Bronchial epithelial cell (primary cell): ENCODE results near the gene CGREF1. TPM values are rescaled to one million over a fixed set of nuclear protein-coding genes. Genes with fewer than 3 reads are reported as not detected.
"Not testable (repeated sequence)": the region's sequence is repeated elsewhere in the genome, so short reads cannot be mapped to it uniquely, and the experiment has no call there.

Source experiments
- DNase-seq: peaks from one replicate; pipeline ENCODE4 v3.0.0-alpha.2; 2010; ENCODE audit warnings: low read depth
- FAIRE-seq: peaks from 2 replicates; lab custom pipeline; 2011; peaks lifted over from hg19 to GRCh38; lab: Jason Lieb, UNC
- H3K27me3 ChIP-seq: 2 replicates; pipeline ENCODE4 v1.5.1; 2011; ENCODE audit warnings: low read length; ENCODE audit not compliant: control insufficient read depth, insufficient read depth
- H3K36me3 ChIP-seq: 2 replicates; pipeline ENCODE4 v1.5.1; 2011; ENCODE audit warnings: low read length; ENCODE audit not compliant: control insufficient read depth, insufficient read depth
- H3K4me3 ChIP-seq: 2 replicates; pipeline ENCODE4 v1.5.1; 2011; ENCODE audit warnings: mild to moderate bottlenecking, low read depth, low read length, control low read depth
- total RNA-seq: library from RNA; depleted of rRNA; stranded (reverse); fragments of >200 nt; gene quantifications from 2 replicates; pipeline ENCODE4 v1.2.1, GENCODE V29; 2014
- TF ChIP-seq, protein P1 (sequence below): IDR thresholded peaks from 2 replicates; pipeline ENCODE4 v1.5.1; 2011; ENCODE audit warnings: mild to moderate bottlenecking, moderate library complexity, low read length, control low read depth, inconsistent platforms; ENCODE audit not compliant: insufficient read depth, severe bottlenecking

Gene CGREF1
- total RNA-seq, 1 donor from 2014 or later, result 0.53 TPM

GRCh38 chr2:27122791-27123190 lies 3.9 kb upstream of the CGREF1 start:
- FAIRE-seq, result no peak
- H3K27me3 ChIP-seq, result peaks cover 19% of the 10 kb centered on the region

DNA sequence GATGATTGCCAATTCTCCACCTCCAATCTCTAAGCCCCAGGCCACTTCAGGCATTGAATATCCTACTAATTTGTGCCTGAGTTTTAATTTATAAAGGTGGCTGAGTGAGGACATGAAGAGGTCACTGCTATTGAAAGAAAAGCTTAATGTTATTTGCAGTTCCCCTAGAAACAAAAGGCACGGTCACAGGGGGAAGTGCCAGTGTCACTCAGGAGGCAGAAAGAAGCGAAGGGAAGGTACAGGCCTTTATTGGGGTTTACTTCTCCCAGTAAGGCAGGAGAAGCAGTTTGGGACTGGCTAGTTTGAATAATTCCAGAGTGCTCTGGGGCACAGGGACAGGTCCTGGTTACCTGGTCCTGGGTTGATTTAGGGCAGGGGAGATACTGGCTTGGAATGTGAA lies 3.0 kb upstream of the CGREF1 start:
- H3K36me3 ChIP-seq, result no peaks in the 10 kb centered on the region
- no peak overlapping the region for H3K4me3 ChIP-seq
- peaks cover 19% of the 10 kb centered on the region for H3K27me3 ChIP-seq
- TF ChIP-seq, protein P1, sequence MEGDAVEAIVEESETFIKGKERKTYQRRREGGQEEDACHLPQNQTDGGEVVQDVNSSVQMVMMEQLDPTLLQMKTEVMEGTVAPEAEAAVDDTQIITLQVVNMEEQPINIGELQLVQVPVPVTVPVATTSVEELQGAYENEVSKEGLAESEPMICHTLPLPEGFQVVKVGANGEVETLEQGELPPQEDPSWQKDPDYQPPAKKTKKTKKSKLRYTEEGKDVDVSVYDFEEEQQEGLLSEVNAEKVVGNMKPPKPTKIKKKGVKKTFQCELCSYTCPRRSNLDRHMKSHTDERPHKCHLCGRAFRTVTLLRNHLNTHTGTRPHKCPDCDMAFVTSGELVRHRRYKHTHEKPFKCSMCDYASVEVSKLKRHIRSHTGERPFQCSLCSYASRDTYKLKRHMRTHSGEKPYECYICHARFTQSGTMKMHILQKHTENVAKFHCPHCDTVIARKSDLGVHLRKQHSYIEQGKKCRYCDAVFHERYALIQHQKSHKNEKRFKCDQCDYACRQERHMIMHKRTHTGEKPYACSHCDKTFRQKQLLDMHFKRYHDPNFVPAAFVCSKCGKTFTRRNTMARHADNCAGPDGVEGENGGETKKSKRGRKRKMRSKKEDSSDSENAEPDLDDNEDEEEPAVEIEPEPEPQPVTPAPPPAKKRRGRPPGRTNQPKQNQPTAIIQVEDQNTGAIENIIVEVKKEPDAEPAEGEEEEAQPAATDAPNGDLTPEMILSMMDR, result no peak
- FAIRE-seq, result no peak
- DNase-seq, result no peak

More at GRCh38 chr2:27122791-27123190, 3.9 kb upstream of the CGREF1 start:
- Histone ChIP-seq H3K4me3 (no peak overlapping the region), H3K36me3 (no peaks in the 10 kb centered on the region)
- DNase-seq, result no peak
- TF ChIP-seq, protein P1, result no peak

GRCh38 chr2:27119330-27119670 lies 372 bp upstream of the CGREF1 start:
- not testable (repeated sequence) for FAIRE-seq, H3K36me3 ChIP-seq, DNase-seq
- Histone ChIP-seq H3K4me3 (peak overlapping the region; percentile 25), H3K27me3 (peaks cover 19% of the 10 kb centered on the region)

- TF ChIP-seq, protein P1, result no peak
- Histone ChIP-seq H3K27me3 (peaks cover 18% of the 10 kb centered on the region), H3K36me3 (no peaks in the 10 kb centered on the region), H3K4me3 (peak overlapping the region; percentile 28)
- no peak for FAIRE-seq
- no peak for DNase-seq
Observed at GRCh38 chr2:27117995-27118524, 868 bp downstream of the CGREF1 start.

- TF ChIP-seq, protein P1, result no peak
- no peak for FAIRE-seq
- no peak overlapping the region for H3K4me3 ChIP-seq
- no peaks in the 10 kb centered on the region for H3K36me3 ChIP-seq
- H3K27me3 ChIP-seq, result peaks cover 15% of the 10 kb centered on the region
- peak; percentile 21 for DNase-seq
Observed at GRCh38 chr2:27115519-27115918, 3.4 kb downstream of the CGREF1 start.

- not testable (repeated sequence) for FAIRE-seq, H3K36me3 ChIP-seq, H3K4me3 ChIP-seq, H3K27me3 ChIP-seq, DNase-seq
Observed at GRCh38 chr2:27111392-27112078, 7.4 kb downstream of the CGREF1 start.

GRCh38 chr2:27110603-27111352 lies 8.2 kb downstream of the CGREF1 start:
- H3K4me3 ChIP-seq, H3K27me3 ChIP-seq, FAIRE-seq, DNase-seq, H3K36me3 ChIP-seq: not testable (repeated sequence)
